Measurements from ENCODE around the gene BSND.

Gene BSND

GRCh38 chr1:55048453-55049270 lies 49.9 kb downstream of the BSND start:
- no peak for DNase-seq (ENCODE audit: low read depth)

DNA sequence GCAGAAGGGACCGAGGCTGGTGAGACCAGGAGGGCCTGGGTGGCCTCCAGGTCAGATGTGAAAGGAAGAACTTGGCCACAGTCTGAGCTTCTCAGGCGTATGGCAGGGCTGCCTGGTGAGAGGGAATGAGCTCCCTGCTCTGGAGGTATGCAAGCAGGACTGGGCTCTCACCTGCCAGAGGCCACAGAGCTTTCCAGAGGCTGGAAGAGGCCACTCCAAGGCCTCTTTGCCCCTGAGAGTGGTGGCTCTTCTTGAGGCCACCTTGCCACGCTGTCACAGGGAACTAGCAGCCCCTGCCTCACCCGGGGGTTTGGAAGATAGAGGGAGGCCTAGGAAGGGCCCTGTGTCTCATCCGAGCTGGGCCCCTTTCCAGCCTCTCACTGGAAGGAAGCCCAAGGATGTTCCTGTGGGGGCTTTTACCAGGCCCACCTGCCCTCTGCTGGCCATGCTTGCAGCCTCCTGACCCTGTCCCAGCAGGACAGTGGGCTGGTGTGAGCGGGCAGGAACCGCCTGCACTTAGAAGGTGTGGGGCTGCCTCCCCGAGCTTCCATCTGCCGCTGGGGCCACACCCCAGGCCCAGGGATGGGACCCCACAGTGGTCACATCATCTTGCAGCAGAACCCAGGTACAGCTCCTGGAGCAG lies 50.7 kb downstream of the BSND start:
- no peak for DNase-seq (ENCODE audit: low read depth)

- no peak for DNase-seq (ENCODE audit: low read depth)
Measured at GRCh38 chr1:55049914-55050278, 51.2 kb downstream of the BSND start.

GRCh38 chr1:55050283-55050682 lies 51.5 kb downstream of the BSND start:
- no peak for DNase-seq (ENCODE audit: low read depth)

DNA sequence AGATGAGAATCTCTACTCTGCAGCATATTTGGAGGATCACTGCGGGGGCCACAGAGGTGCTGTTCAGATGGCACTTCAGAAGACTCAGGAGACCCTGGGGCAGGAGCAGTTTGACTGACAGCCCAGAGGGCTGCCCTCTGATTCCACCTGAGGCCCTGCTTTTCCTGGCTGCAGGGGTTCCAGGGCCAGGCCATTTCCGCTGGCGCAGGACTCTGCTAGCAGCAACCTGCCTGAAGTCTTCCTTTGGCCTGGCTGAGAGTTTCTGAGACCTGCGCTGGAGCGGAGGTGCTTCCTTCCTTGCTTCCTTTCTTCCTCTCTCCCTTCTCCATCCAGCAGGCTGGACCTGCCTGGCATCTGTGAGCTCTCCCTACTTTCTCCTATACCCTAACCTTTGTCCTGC lies 52.4 kb downstream of the BSND start:
- DNase-seq (ENCODE audit: low read depth) = no peak

- no peak for DNase-seq (ENCODE audit: low read depth)
Measured at GRCh38 chr1:55051621-55052020, 52.9 kb downstream of the BSND start.

GRCh38 chr1:55052221-55053142 lies 53.7 kb downstream of the BSND start:
- no peak for DNase-seq (ENCODE audit: low read depth)

GRCh38 chr1:55053265-55053954 lies 54.7 kb downstream of the BSND start:
- DNase-seq (ENCODE audit: low read depth) = no peak

GRCh38 chr1:55054396-55054795 lies 55.7 kb downstream of the BSND start:
- DNase-seq (ENCODE audit: low read depth) = no peak

DNA sequence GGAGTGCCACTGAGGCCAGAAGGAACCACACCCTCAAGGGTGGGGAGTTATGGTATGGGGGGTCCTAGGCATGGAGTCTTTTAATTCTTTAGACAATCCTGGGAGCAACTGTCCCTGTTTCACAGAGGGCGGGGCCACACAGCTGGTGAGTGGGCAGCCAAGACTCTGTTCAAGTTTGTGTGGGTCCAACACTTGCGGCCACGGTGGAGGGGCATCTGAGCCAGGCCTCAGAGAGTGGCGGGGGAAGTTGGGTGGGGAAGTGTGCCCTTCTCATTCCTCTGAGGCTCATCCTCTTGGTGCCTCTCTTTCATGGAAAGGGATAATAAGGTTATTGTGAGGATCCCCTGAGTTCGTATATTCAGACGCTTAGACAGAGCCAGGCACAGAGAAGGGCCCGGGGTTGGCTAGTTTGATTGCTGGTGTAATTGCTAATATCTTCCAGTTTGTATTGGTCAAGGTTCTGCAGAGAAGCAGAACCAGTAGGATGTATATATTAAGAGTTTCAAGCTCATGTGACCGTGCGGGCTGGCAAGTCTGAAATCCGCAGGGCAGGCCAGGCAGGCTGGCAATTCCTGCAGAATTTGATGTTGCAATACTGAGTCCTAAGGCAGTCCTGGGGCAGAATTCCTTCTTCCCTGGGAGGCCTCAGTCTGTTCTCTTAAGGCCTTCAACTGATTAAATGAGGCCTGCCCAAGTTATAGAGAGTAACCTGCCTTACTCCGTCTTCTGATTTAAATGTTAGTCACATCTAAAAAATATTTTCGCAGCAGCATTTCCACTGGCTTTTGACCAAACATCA lies 56.5 kb downstream of the BSND start:
- DNase-seq (ENCODE audit: low read depth) = no peak

GRCh38 chr1:55055951-55056631 lies 57.4 kb downstream of the BSND start:
- DNase-seq (ENCODE audit: low read depth) = no peak

GRCh38 chr1:55056632-55056992 lies 57.9 kb downstream of the BSND start:
- no peak for DNase-seq (ENCODE audit: low read depth)

- no peak for DNase-seq (ENCODE audit: low read depth)
Measured at GRCh38 chr1:55057270-55057955, 58.7 kb downstream of the BSND start.

DNA sequence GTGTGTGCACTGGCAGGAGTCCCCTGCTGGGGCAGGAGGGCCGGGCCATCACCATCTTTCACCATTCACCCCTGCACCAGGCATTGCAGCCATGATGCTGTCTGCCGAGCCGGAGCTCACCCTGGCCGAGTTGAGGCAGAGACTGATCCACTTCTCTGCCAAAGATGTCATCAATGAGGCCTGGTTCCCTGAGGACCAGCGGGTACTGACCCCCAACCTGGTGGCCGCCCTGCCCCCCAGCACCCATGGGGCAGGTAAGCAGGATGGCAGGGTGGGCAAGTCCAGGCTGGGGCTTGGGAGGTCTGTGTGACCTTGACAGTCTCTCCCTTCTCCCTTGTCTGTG lies 59.2 kb downstream of the BSND start:
- no peak for DNase-seq (ENCODE audit: low read depth)

GRCh38 chr1:55059302-55060132 lies 60.8 kb downstream of the BSND start:
- DNase-seq (ENCODE audit: low read depth) = no peak

GRCh38 chr1:55060133-55060999 lies 61.6 kb downstream of the BSND start:
- no peak for DNase-seq (ENCODE audit: low read depth)

- DNase-seq (ENCODE audit: low read depth) = no peak
Measured at GRCh38 chr1:55061000-55061705, 62.4 kb downstream of the BSND start.
